ENCODE measurements around the gene PARP12.

DNA sequence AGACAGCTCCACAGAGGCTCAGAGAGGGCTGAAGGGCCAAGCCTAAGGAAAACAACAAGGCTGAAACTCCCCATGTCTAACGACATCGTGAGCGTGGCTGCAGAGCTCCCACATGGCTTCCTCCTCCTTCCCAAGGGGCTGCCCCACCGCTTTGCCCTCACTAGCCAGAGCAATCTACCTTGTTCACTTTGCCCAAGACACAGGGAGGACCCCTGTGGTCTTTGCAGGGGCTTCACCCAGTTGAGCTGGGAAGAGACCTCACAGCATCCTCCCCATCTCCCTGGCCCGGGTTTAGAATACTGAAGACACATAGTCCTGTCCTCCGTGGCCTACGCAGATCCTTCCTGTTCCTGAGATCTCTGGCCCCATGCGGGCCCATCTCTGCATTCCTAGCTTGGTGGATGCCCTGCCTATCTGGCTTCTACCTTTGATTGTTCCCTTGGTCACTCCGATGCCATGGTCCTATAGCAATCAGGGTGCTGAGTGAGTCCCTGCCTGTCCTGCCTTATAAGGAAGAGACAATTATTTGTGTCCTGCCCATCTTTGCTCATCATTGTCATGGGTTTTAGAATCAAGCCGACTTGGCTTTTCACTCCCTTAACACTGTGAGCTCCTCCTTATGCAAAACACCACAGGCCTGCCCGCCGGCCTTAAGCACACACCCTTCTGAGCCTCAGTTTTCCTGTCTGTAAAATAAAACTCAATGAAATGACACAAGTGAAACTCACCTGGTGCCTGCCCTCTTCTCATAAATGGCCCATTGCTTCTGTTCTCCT lies 73.2 kb downstream of the PARP12 start:
- TF ChIP-seq POLR2AphosphoS5 (IDR thresholded peaks at IDR 0.05; ENCODE audit: low read depth, low read length) (no peak), TAF1 (IDR thresholded peaks at IDR 0.05; ENCODE audit: borderline replicate concordance, insufficient read depth, low read length) (no peak), FOXP2 (optimal IDR thresholded peaks at IDR 0.05; ENCODE audit: borderline replicate concordance, extremely low read depth, extremely low read length, insufficient read depth) (no peak), SIN3A (IDR thresholded peaks at IDR 0.05; ENCODE audit: borderline replicate concordance, insufficient read depth, low read length) (no peak)
- TF ChIP-seq, protein P1, sequence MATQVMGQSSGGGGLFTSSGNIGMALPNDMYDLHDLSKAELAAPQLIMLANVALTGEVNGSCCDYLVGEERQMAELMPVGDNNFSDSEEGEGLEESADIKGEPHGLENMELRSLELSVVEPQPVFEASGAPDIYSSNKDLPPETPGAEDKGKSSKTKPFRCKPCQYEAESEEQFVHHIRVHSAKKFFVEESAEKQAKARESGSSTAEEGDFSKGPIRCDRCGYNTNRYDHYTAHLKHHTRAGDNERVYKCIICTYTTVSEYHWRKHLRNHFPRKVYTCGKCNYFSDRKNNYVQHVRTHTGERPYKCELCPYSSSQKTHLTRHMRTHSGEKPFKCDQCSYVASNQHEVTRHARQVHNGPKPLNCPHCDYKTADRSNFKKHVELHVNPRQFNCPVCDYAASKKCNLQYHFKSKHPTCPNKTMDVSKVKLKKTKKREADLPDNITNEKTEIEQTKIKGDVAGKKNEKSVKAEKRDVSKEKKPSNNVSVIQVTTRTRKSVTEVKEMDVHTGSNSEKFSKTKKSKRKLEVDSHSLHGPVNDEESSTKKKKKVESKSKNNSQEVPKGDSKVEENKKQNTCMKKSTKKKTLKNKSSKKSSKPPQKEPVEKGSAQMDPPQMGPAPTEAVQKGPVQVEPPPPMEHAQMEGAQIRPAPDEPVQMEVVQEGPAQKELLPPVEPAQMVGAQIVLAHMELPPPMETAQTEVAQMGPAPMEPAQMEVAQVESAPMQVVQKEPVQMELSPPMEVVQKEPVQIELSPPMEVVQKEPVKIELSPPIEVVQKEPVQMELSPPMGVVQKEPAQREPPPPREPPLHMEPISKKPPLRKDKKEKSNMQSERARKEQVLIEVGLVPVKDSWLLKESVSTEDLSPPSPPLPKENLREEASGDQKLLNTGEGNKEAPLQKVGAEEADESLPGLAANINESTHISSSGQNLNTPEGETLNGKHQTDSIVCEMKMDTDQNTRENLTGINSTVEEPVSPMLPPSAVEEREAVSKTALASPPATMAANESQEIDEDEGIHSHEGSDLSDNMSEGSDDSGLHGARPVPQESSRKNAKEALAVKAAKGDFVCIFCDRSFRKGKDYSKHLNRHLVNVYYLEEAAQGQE (IDR thresholded peaks at IDR 0.05; ENCODE audit: insufficient read depth in 1 of 2, low read depth in 2 of 2, low read length in 2 of 2), result no peak

All from PFSK-1 (cell line).